ENCODE measurements around the gene C5orf47.

- TF ChIP-seq CTCF (IDR thresholded peaks at IDR 0.05; ENCODE audit: insufficient read depth, low read depth, low read length): no peak
- TF ChIP-seq EZH2 (IDR thresholded peaks at IDR 0.05; ENCODE audit: insufficient read depth, low read length): no peak
Observed at GRCh38 chr5:173944511-173944910, 44.5 kb upstream of the C5orf47 start.

Data from astrocyte (in vitro differentiated cells and primary cell).